Panc1 (cell line): Measurements from ENCODE around the gene RNU6-8. TPM values are rescaled to one million over a fixed set of nuclear protein-coding genes. Genes with fewer than 3 reads are reported as not detected.

Source experiments
- ATAC-seq: fragments of 200-7000 bp; cut with Tn5 transposase; 2 replicates; pipeline ENCODE4 v1.9.1; 2020; ENCODE audit warnings: mild to moderate bottlenecking, moderate library complexity
- BruUV-seq: library from RNA; stranded (reverse); fragments of 400-500 nt; replicated peaks from 2 replicates; lab custom pipeline; 2021; lab: Mats Ljungman, UMichigan
- CTCF ChIA-PET: fragments of 300-600 bp; sonication (Branson Sonifier 250); formaldehyde crosslinking; loops from one replicate; lab custom pipeline; 2022; ENCODE audit warnings: antibody characterized with exemption; lab: Charles Lee
- POLR2A ChIA-PET: fragments of 300-600 bp; sonication (Branson Sonifier 250); formaldehyde crosslinking; loops from one replicate; lab custom pipeline; 2022; ENCODE audit warnings: antibody characterized with exemption; lab: Charles Lee
- DNase-seq: peaks from one replicate; pipeline ENCODE4 v3.0.0-alpha.2; 2010; ENCODE audit warnings: low read depth, low spot score
- H3K27ac ChIP-seq: 2 replicates; pipeline ENCODE4 v1.5.1; 2011; ENCODE audit warnings: mild to moderate bottlenecking, low read length, inconsistent platforms
- H3K27me3 ChIP-seq: fragments of 200-500 bp; sonication (Bioruptor generic); 2 replicates; pipeline ENCODE4 v1.6.0; 2014; ENCODE audit warnings: low read length, inconsistent platforms; ENCODE audit not compliant: control insufficient read depth, insufficient read depth
- H3K36me3 ChIP-seq: fragments of 200-500 bp; sonication (Bioruptor generic); 2 replicates; pipeline ENCODE4 v1.5.1; 2014; ENCODE audit warnings: inconsistent platforms, mild to moderate bottlenecking, low read length, moderate library complexity; ENCODE audit not compliant: control insufficient read depth, insufficient read depth
- H3K4me1 ChIP-seq: 2 replicates; pipeline ENCODE4 v1.5.1; 2011; ENCODE audit warnings: inconsistent platforms, mild to moderate bottlenecking, low read length, moderate library complexity; ENCODE audit not compliant: control insufficient read depth, insufficient read depth
- H3K4me3 ChIP-seq, 2 experiments: 2 replicates each; pipeline ENCODE4 v1.5.1; 2011 to 2012; ENCODE audit warnings: low read depth in 2 of 2, low read length in 2 of 2, mild to moderate bottlenecking in 2 of 2, inconsistent platforms in 1 of 2, moderate library complexity in 1 of 2
- H3K9me3 ChIP-seq: fragments of 200-500 bp; sonication (Bioruptor generic); 2 replicates; pipeline ENCODE4 v1.5.1; 2014; ENCODE audit warnings: low read depth, mild to moderate bottlenecking, inconsistent platforms, low read length, moderate library complexity; ENCODE audit not compliant: control insufficient read depth, insufficient read depth
- CTCF ChIP-seq: fragments of 450-650 bp; IDR thresholded peaks from 2 replicates; pipeline ENCODE4 v1.5.1; 2017; ENCODE audit warnings: mild to moderate bottlenecking
- POLR2AphosphoS5 ChIP-seq: IDR thresholded peaks from 2 replicates; pipeline ENCODE4 v1.6.1; 2012; ENCODE audit warnings: mild to moderate bottlenecking, low read depth, low read length, moderate library complexity
- REST ChIP-seq, 2 experiments: IDR thresholded peaks; 2 replicates each; pipeline ENCODE4 v1.6.1; 2011 to 2012; ENCODE audit warnings: low read depth in 2 of 2, control low read depth in 1 of 2, low read length in 1 of 2, mild to moderate bottlenecking in 1 of 2, moderate library complexity in 1 of 2; ENCODE audit not compliant: insufficient read depth in 1 of 2
- SIN3A ChIP-seq: IDR thresholded peaks from 2 replicates; pipeline ENCODE4 v1.6.1; 2012; ENCODE audit warnings: low read depth, mild to moderate bottlenecking, low read length, moderate library complexity, borderline replicate concordance; ENCODE audit not compliant: insufficient read depth
- TCF7L2 ChIP-seq: IDR thresholded peaks from 2 replicates; pipeline ENCODE4 v1.6.1; 2011; ENCODE audit warnings: mild to moderate bottlenecking, low read depth, low read length, inconsistent platforms
- in situ Hi-C: cut with HindIII; loops from 2 replicates; pipeline ENCODE4 v1.10.0; 2016; ENCODE audit warnings: low sequenced_read_pairs, low pct_unique_long_range_greater_than_20kb
- intact Hi-C: fragments of 100-400 bp; cut with micrococcal nuclease; formaldehyde crosslinking; loops from one replicate; pipeline ENCODE4 v1.10.0; 2022; ENCODE audit not compliant: unreplicated experiment
- total RNA-seq: library from RNA; stranded (reverse); gene quantifications from one replicate; pipeline ENCODE4 v1.2.1, GENCODE V29; 2021; ENCODE audit not compliant: unreplicated experiment

The RNU6-8 gene
- total RNA-seq, 1 experiment from 2014 or later = not detected

- ChIA-PET POLR2A (no interaction called here), CTCF (interaction anchor here (0.6 kb wide), 1 partner anchor 228 kb away, joined by 5 read pairs; no protein-coding TSS in a partner anchor)
- BruUV-seq = no TSS peak
- TF ChIP-seq SIN3A (no peak), POLR2AphosphoS5 (no peak), TCF7L2 (no peak)
- DNase-seq = no peak
- no peaks in the 10 kb centered on the region for H3K27me3 ChIP-seq
- H3K36me3 ChIP-seq = no peaks in the 10 kb centered on the region
- intact Hi-C loops (loop anchor here (5.0 kb wide), 1 partner anchor 322 kb away; no protein-coding TSS in a partner anchor), in situ Hi-C loops (no loop called here)
- H3K4me1 ChIP-seq = no peaks in the 10 kb centered on the region
- no peak for ATAC-seq
- H3K4me3 ChIP-seq = no peak overlapping the region
- H3K9me3 ChIP-seq = no peaks in the 10 kb centered on the region
- H3K27ac ChIP-seq = no peak overlapping the region
Observed at GRCh38 chr14:32249780-32250179, 46.7 kb upstream of the RNU6-8 start.

- DNase-seq (no peak), ATAC-seq (no peak)
- POLR2A ChIA-PET = no interaction called here
- in situ Hi-C loops (no loop called here), intact Hi-C loops (no loop called here)
- no peak overlapping the region for H3K4me3 ChIP-seq
- no peak for TF ChIP-seq TCF7L2
- no peak for TF ChIP-seq REST (IDR thresholded peaks at IDR 0.05; ENCODE audit: insufficient read depth in 1 of 2, low read depth in 2 of 2, low read length in 1 of 2)
- no peak for TF ChIP-seq POLR2AphosphoS5
- no peak for TF ChIP-seq CTCF
- no peak for TF ChIP-seq SIN3A
- H3K27me3 ChIP-seq = no peaks in the 10 kb centered on the region
- H3K9me3 ChIP-seq = no peaks in the 10 kb centered on the region
- CTCF ChIA-PET = no interaction called here
- BruUV-seq = no TSS peak
- no peaks in the 10 kb centered on the region for H3K4me1 ChIP-seq
- H3K36me3 ChIP-seq = no peaks in the 10 kb centered on the region
- no peak overlapping the region for H3K27ac ChIP-seq
Observed at GRCh38 chr14:32249371-32249770, 46.3 kb upstream of the RNU6-8 start.

GRCh38 chr14:32246751-32247150 is 43.7 kb upstream of the RNU6-8 start:
- Histone ChIP-seq H3K4me1 (no peaks in the 10 kb centered on the region), H3K4me3 (no peak overlapping the region), H3K27ac (no peak overlapping the region), H3K27me3 (no peaks in the 10 kb centered on the region), H3K9me3 (no peaks in the 10 kb centered on the region), H3K36me3 (no peaks in the 10 kb centered on the region)
- BruUV-seq = no TSS peak
- DNase-seq (no peak), ATAC-seq (no peak)
- CTCF ChIA-PET = no interaction called here
- POLR2A ChIA-PET = no interaction called here
- in situ Hi-C loops = no loop called here
- intact Hi-C loops = no loop called here
- TF ChIP-seq REST (IDR thresholded peaks at IDR 0.05; ENCODE audit: insufficient read depth in 1 of 2, low read depth in 2 of 2, low read length in 1 of 2) = no peak
- no peak for TF ChIP-seq TCF7L2
